ENCODE results near the gene MALAT1.
"Not testable (repeated sequence)": the region's sequence is repeated elsewhere in the genome, so short reads cannot be mapped to it uniquely, and the experiment has no call there.

Gene MALAT1

GRCh38 chr11:65499713-65500386 is 1.0 kb downstream of the MALAT1 start:
- peak; percentile 75 for DNase-seq

- peak; percentile 77 for DNase-seq
These were observed 1.7 kb downstream of the MALAT1 start for GRCh38 chr11:65500387-65501185.

GRCh38 chr11:65501186-65501471 is 2.3 kb downstream of the MALAT1 start:
- DNase-seq = peak; percentile 76

GRCh38 chr11:65501472-65502273 is 2.8 kb downstream of the MALAT1 start:
- peak; percentile 76 for DNase-seq

GRCh38 chr11:65502274-65502554 is 3.4 kb downstream of the MALAT1 start:
- DNase-seq = no peak

GRCh38 chr11:65502555-65503367 is 3.9 kb downstream of the MALAT1 start:
- DNase-seq = peak; percentile 83

GRCh38 chr11:65503368-65503948 is 4.6 kb downstream of the MALAT1 start:
- no peak for DNase-seq

GRCh38 chr11:65503949-65504673 is 5.3 kb downstream of the MALAT1 start:
- peak; percentile 80 for DNase-seq

- DNase-seq = peak; percentile 72
These were observed 6.0 kb downstream of the MALAT1 start for GRCh38 chr11:65504674-65505465.

- peak; percentile 72 for DNase-seq
These were observed 6.8 kb downstream of the MALAT1 start for GRCh38 chr11:65505466-65506289.

- no peak for DNase-seq
These were observed 7.5 kb downstream of the MALAT1 start for GRCh38 chr11:65506290-65506771.

GRCh38 chr11:65506772-65507505 is 8.1 kb downstream of the MALAT1 start:
- DNase-seq = peak; percentile 97

GRCh38 chr11:65512311-65512710 is 13.5 kb downstream of the MALAT1 start:
- not testable (repeated sequence) for DNase-seq

- DNase-seq = no peak
These were observed 17.5 kb downstream of the MALAT1 start for GRCh38 chr11:65516135-65516968.

GRCh38 chr11:65518941-65519549 is 20.2 kb downstream of the MALAT1 start:
- DNase-seq = not testable (repeated sequence)

GRCh38 chr11:65521777-65522521 is 23.1 kb downstream of the MALAT1 start:
- not testable (repeated sequence) for DNase-seq

All from OCI-M1 (cell line).